Thyroid gland (tissue), 4 donors: ENCODE data around the gene MAP3K5. TPM values are rescaled to one million over a fixed set of nuclear protein-coding genes. Genes with fewer than 3 reads are reported as not detected.

Source experiments
- DNase-seq, 2 donors: peaks; one replicate each; pipeline ENCODE4 v3.0.0-alpha.2; 2019
- H3K27ac ChIP-seq, 3 donors: fragments of 200-600 bp; sonication (generic); 1 replicate in 2 of 3; 2 replicates in 1 of 3; pipeline ENCODE4 v1.5.1; 2016 to 2019; ENCODE audit warnings: mild to moderate bottlenecking in 1 of 3, moderate library complexity in 1 of 3
- H3K27me3 ChIP-seq: fragments of 200-600 bp; sonication (generic); one replicate; pipeline ENCODE4 v1.5.1; 2019
- H3K36me3 ChIP-seq, 2 donors: fragments of 200-600 bp; sonication (generic); one replicate each; pipeline ENCODE4 v1.5.1; 2016 to 2019
- H3K4me1 ChIP-seq, 2 donors: fragments of 200-600 bp; sonication (generic); one replicate each; pipeline ENCODE4 v1.5.1; 2017 to 2019
- H3K4me3 ChIP-seq, 3 donors: fragments of 200-600 bp; sonication (generic); replicated peaks in 1 of 3; 1 replicate in 2 of 3; 2 replicates in 1 of 3; pipeline ENCODE4 v1.5.1; 2016; ENCODE audit warnings: mild to moderate bottlenecking in 1 of 3
- H3K9me3 ChIP-seq: fragments of 200-600 bp; sonication (generic); one replicate; pipeline ENCODE4 v1.5.1; 2017
- CTCF ChIP-seq, 6 experiments: fragments of 200-600 bp in 3 of 6; fragments of 450-650 bp in 3 of 6; sonication (generic) in 3 of 6; IDR thresholded peaks; one replicate each; pipeline ENCODE4 v1.5.1; 2016 to 2019; ENCODE audit warnings: antibody characterized with exemption in 6 of 6, mild to moderate bottlenecking in 2 of 6, inconsistent platforms in 1 of 6, moderate library complexity in 1 of 6
- POLR2A ChIP-seq, 2 donors: fragments of 450-650 bp; IDR thresholded peaks; one replicate each; pipeline ENCODE4 v1.6.1; 2017; ENCODE audit warnings: antibody characterized with exemption in 2 of 2, mild to moderate bottlenecking in 2 of 2, moderate library complexity in 1 of 2
- WGBS, 2 donors: methylation state at CpG; one replicate each; pipeline ENCODE4 v1.1.5; 2017; 5-methylcytosine and 5-hydroxymethylcytosine counted together
- intact Hi-C: fragments of 100-400 bp; cut with DNase I; formaldehyde crosslinking; loops from one replicate; pipeline ENCODE4 v1.15.1; 2023
- total RNA-seq, 4 donors: library from RNA; depleted of rRNA; stranded (reverse); fragments of >200 nt; gene quantifications; one replicate each; pipeline ENCODE4 v1.2.3, GENCODE V29; 2016

MAP3K5 gene
- total RNA-seq, 4 donors from 2014 or later = 28.1 to 68.0 (median 46.5) TPM

- DNase-seq = no peak
- Histone ChIP-seq H3K4me3 (no peak overlapping the region), H3K9me3 (no peaks in the 10 kb centered on the region), H3K36me3 (no peaks in the 10 kb centered on the region), H3K27me3 (no peaks in the 10 kb centered on the region), H3K4me1 (peaks cover 55 to 65% of the 10 kb centered on the region in 2 donors), H3K27ac (no peak overlapping the region)
- 88 to 91% methylated on average over 3 of the region's 3 CpGs for WGBS, 2 donors
- intact Hi-C loops = no loop called here
- TF ChIP-seq POLR2A (IDR thresholded peaks at IDR 0.05) = no peak
- TF ChIP-seq CTCF (IDR thresholded peaks at IDR 0.05) = no peak
These were observed 27.7 kb downstream of the MAP3K5 start for GRCh38 chr6:136764517-136764993.

- Histone ChIP-seq H3K4me1 (peaks cover 55 to 65% of the 10 kb centered on the region in 2 donors), H3K9me3 (no peaks in the 10 kb centered on the region), H3K27me3 (no peaks in the 10 kb centered on the region), H3K36me3 (no peaks in the 10 kb centered on the region), H3K27ac (peak overlapping the region in 1 of 3 donors; percentile 11), H3K4me3 (no peak overlapping the region)
- TF ChIP-seq POLR2A (IDR thresholded peaks at IDR 0.05) (no peak), CTCF (IDR thresholded peaks at IDR 0.05) (no peak)
- 91 to 94% methylated on average over 5 of the region's 5 CpGs for WGBS, 2 donors
- DNase-seq = no peak
- intact Hi-C loops = no loop called here
These were observed 28.4 kb downstream of the MAP3K5 start for GRCh38 chr6:136763716-136764516.

GRCh38 chr6:136763255-136763654, 29.0 kb downstream of the MAP3K5 start:
- Histone ChIP-seq H3K36me3 (no peaks in the 10 kb centered on the region), H3K27me3 (no peaks in the 10 kb centered on the region), H3K4me1 (peaks cover 55 to 65% of the 10 kb centered on the region in 2 donors), H3K9me3 (no peaks in the 10 kb centered on the region), H3K4me3 (no peak overlapping the region), H3K27ac (peak overlapping the region in 1 of 3 donors; percentile 11)
- intact Hi-C loops = no loop called here
- no peak for DNase-seq
- WGBS, 2 donors = 98 to 100% methylated on average over 1 of the region's 1 CpG
- TF ChIP-seq CTCF (IDR thresholded peaks at IDR 0.05) (no peak), POLR2A (IDR thresholded peaks at IDR 0.05) (no peak)

- WGBS, 2 donors = 64 to 69% methylated on average over 3 of the region's 3 CpGs
- TF ChIP-seq POLR2A (IDR thresholded peaks at IDR 0.05) (no peak), CTCF (IDR thresholded peaks at IDR 0.05) (no peak)
- no peak overlapping the region for H3K4me3 ChIP-seq
- H3K4me1 ChIP-seq = peaks cover 48 to 59% of the 10 kb centered on the region in 2 donors
- no peaks in the 10 kb centered on the region for H3K27me3 ChIP-seq
- H3K27ac ChIP-seq = peak overlapping the region in 2 of 3 donors; percentile 13 to 64
- intact Hi-C loops = no loop called here
- no peak for DNase-seq
- no peaks in the 10 kb centered on the region for H3K9me3 ChIP-seq
- no peaks in the 10 kb centered on the region for H3K36me3 ChIP-seq
These were observed 30.0 kb downstream of the MAP3K5 start for GRCh38 chr6:136762022-136762975.
